ENCODE data around the gene IFNGR2.
A peak's percentile ranks its signal among the peaks of the same experiment; 100 is the strongest.
"Not testable (repeated sequence)": the region's sequence is repeated elsewhere in the genome, so short reads cannot be mapped to it uniquely, and the experiment has no call there.

Gene IFNGR2

DNA sequence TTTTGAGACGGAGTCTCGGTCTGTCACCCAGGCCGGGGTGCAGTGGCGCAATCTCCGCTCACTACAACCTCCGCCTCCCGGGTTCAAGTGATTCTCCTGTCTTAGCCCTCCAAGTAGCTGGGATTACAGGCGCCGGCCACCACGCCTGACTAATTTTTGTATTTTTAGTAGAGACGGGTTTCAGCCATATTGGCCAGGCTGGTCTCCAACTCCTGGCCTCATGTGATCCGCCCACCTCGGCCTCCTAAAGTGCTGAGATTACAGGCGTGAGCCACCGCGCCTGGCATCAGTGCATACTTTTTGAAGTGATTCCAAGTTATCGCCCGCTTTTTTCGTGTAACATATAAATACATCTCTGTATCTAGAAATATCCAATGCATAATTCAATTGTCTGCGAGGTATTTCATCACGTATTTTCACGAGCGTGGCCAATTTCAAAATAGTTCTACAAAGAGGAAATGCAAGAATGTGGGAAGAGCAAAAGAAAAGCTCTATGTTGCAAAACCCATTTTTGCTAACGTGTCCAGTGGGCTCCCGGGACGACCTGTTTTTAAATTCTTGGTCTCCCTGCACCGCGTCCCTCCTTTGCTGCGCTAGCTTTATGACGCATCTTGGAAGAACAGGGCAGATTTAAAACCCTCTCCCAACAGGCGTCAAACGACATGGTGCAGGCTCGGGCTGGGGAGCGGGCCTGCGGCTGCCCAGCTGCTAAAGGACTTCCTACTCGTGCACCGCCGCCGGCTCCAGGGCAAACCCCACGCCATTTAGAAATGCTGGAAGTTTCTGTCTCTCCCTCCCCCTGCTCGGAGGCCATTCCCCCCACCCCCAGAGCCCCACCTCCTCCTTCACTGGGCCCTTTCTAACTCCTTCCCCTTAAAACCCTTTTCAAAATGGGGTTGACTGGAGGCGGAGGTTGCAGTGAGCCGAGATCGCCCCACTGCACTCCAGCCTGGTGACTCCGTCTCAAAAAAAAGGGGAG lies 923 bp upstream of the IFNGR2 start:
- no peak for DNase-seq (ENCODE audit: low spot score)

DNA sequence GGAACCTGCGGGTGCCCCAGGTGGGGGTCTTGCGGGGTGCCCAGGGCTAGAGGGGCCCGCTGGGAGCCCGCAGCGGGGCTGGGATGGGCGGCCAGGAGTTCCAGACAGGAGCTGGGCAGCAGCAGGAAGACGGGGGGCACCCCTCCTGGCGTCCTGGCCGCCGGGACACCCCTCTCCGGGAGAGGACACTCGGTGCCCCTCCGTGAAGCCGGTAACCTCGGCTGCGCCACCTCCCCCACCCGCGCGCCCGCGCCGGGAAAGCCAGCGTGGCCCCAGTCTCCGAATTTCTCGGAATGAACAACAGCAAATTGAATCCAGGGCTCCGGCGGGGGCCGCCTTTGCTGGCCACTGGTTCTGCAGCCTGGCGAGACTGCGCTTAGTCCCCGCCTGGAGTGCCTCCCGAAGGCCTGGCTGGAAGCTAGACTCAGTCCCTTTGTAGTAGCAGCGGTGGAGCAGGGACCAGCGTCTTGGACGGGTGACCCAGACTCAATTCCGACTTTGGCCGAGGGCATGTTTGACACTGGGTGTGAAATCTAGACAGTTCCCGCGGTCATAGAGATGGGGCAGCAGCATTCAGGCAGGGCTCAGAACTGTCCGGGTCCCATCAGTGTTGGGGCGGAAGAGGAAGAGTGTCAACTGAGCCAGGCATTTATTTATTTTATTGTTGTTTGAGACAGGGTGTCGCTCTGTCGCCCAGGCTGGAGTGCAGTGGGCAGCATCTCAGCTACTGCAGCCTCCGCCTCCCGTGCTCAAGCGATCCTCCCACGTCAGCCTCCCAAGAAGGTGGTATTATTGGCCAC lies 773 bp downstream of the IFNGR2 start:
- peak; percentile 47 for DNase-seq (ENCODE audit: low spot score)

GRCh38 chr21:33406493-33406892 lies 3.3 kb downstream of the IFNGR2 start:
- DNase-seq (ENCODE audit: low spot score): no peak

GRCh38 chr21:33411949-33412430 lies 8.8 kb downstream of the IFNGR2 start:
- no peak for DNase-seq (ENCODE audit: low spot score)

- not testable (repeated sequence) for DNase-seq (ENCODE audit: low spot score)
These were observed 9.2 kb downstream of the IFNGR2 start for GRCh38 chr21:33412439-33412831.

- no peak for DNase-seq (ENCODE audit: low spot score)
These were observed 9.8 kb downstream of the IFNGR2 start for GRCh38 chr21:33412832-33413519.

- no peak for DNase-seq (ENCODE audit: low spot score)
These were observed 10.9 kb downstream of the IFNGR2 start for GRCh38 chr21:33414068-33414467.

GRCh38 chr21:33414926-33415325 lies 11.7 kb downstream of the IFNGR2 start:
- no peak for DNase-seq (ENCODE audit: low spot score)

DNA sequence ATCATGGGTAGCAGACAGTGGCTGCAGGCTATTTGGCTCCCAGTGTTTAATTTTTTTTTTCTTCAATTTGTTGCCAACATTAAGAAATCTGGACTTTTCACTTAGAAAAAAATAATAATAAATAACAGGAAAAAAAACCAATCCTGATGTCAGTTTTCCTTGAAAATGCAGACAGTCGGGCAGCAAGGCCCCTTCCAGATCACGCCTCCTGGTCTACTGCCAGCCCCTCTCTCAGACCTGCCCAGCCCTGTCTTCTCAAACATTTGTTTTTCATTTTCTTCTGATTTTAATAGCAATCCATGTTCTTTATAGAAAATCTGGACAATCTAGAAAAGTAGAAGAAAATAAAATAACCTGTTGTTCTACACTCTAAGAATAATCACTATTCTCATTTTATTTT lies 15.5 kb downstream of the IFNGR2 start:
- DNase-seq (ENCODE audit: low spot score): no peak

GRCh38 chr21:33419538-33420123 lies 16.4 kb downstream of the IFNGR2 start:
- peak; percentile 45 for DNase-seq (ENCODE audit: low spot score)

GRCh38 chr21:33421713-33422393 lies 18.6 kb downstream of the IFNGR2 start:
- no peak for DNase-seq (ENCODE audit: low spot score)

DNA sequence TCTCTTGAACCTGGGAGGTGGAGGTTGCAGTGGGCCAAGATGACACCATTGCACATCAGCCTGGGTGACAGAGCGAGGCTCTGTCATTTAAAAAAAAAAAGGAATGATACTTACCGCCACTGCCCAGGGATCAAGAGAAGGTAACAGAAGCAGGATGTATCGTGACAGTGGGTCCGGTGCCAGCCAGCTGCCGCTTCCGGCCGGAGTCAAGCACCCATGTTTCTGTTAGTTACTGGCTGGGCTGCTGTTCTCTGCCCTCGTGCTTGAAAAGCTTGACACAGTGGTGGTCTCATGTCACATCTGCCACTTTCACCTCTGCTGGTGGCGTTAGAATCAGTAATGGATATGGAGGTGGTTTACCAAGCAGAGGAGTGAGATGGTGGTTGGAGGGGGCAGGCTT lies 21.0 kb downstream of the IFNGR2 start:
- DNase-seq (ENCODE audit: low spot score): no peak

- no peak for DNase-seq (ENCODE audit: low spot score)
These were observed 22.6 kb downstream of the IFNGR2 start for GRCh38 chr21:33425825-33426224.

- DNase-seq (ENCODE audit: low spot score): no peak
These were observed 23.8 kb downstream of the IFNGR2 start for GRCh38 chr21:33427051-33427450.

GRCh38 chr21:33428669-33429068 lies 25.5 kb downstream of the IFNGR2 start:
- no peak for DNase-seq (ENCODE audit: low spot score)

GRCh38 chr21:33430858-33431257 lies 27.6 kb downstream of the IFNGR2 start:
- no peak for DNase-seq (ENCODE audit: low spot score)

- DNase-seq (ENCODE audit: low spot score): no peak
These were observed 29.3 kb downstream of the IFNGR2 start for GRCh38 chr21:33432496-33432895.

- no peak for DNase-seq (ENCODE audit: low spot score)
These were observed 29.8 kb downstream of the IFNGR2 start for GRCh38 chr21:33433001-33433400.

GRCh38 chr21:33433425-33434114 lies 30.4 kb downstream of the IFNGR2 start:
- DNase-seq (ENCODE audit: low spot score): no peak

DNA sequence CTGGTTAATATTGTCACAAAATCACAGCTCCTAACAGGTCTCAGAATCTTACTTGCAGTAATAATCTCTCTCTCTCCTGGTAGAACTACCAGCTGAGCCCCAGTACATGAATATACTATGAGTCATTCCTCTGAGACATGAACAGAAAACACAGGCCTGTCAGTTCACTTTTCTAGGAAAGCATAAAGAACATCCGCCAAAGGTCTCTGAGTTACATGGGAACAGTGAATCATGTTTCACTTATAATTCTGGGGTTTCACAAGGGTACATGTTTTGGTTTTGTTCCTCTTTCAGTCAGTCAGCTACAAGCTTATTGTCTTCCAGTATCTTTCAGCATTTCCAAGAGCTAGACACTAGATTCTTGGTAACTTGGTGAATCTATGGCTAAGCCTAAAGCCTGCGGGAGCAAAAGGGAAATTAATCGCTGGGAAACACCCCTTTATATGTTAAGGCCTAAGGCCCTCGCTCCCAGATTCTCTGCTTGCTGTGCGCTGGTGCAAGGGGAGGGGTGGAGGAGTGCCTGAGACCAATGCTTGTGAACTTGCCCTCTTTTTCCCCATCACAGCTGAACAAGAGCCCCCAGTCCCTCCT lies 31.7 kb downstream of the IFNGR2 start:
- DNase-seq (ENCODE audit: low spot score): peak; percentile 90

Data from RKO (cell line).